Testis (tissue), 2 donors: ENCODE measurements around the gene PPP1R3F.

Experiments used
- POLR2A ChIP-seq: fragments of 450-650 bp; IDR thresholded peaks from one replicate; pipeline ENCODE4 v1.6.1; 2017; ENCODE audit warnings: antibody characterized with exemption, mild to moderate bottlenecking, moderate library complexity
- TF ChIP-seq, protein P1 (sequence below), 3 experiments: fragments of 450-650 bp in 2 of 3; fragments of 200-600 bp in 1 of 3; sonication (generic) in 1 of 3; IDR thresholded peaks; one replicate each; pipeline ENCODE4 v1.5.1; 2016 to 2019; ENCODE audit warnings: antibody characterized with exemption in 3 of 3, mild to moderate bottlenecking in 2 of 3, moderate library complexity in 1 of 3

DNA sequence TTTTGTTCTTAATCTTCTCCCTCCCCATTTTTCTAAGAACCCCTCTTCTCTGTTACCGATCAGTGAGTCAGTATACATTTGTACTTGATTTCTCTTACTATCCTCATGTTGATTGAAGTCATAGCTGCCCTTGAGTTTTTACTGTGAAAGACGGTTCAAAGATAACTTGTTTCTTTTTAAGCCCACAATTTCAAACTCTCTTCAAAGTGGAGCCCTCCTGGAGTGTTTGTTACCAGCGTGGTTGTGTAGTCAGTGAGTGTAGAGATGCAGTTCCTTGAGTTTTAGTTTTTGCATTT is 7.9 kb downstream of the PPP1R3F start:
- TF ChIP-seq, protein P1, sequence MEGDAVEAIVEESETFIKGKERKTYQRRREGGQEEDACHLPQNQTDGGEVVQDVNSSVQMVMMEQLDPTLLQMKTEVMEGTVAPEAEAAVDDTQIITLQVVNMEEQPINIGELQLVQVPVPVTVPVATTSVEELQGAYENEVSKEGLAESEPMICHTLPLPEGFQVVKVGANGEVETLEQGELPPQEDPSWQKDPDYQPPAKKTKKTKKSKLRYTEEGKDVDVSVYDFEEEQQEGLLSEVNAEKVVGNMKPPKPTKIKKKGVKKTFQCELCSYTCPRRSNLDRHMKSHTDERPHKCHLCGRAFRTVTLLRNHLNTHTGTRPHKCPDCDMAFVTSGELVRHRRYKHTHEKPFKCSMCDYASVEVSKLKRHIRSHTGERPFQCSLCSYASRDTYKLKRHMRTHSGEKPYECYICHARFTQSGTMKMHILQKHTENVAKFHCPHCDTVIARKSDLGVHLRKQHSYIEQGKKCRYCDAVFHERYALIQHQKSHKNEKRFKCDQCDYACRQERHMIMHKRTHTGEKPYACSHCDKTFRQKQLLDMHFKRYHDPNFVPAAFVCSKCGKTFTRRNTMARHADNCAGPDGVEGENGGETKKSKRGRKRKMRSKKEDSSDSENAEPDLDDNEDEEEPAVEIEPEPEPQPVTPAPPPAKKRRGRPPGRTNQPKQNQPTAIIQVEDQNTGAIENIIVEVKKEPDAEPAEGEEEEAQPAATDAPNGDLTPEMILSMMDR (IDR thresholded peaks at IDR 0.05): no peak
- TF ChIP-seq POLR2A: no peak
